Stimulated activated CD8-positive, alpha-beta memory T cell treated with anti-CD3 and anti-CD28 coated beads, Interleukin-2, amount 100 ng/mL, for 48 hours (primary cell): ENCODE results near the gene AFTPH.

Experiments used
- DNase-seq, 2 donors: peaks; one replicate each; pipeline ENCODE4 v3.0.0-alpha.2; 2020; ENCODE audit warnings: low read depth in 2 of 2

AFTPH gene

DNA sequence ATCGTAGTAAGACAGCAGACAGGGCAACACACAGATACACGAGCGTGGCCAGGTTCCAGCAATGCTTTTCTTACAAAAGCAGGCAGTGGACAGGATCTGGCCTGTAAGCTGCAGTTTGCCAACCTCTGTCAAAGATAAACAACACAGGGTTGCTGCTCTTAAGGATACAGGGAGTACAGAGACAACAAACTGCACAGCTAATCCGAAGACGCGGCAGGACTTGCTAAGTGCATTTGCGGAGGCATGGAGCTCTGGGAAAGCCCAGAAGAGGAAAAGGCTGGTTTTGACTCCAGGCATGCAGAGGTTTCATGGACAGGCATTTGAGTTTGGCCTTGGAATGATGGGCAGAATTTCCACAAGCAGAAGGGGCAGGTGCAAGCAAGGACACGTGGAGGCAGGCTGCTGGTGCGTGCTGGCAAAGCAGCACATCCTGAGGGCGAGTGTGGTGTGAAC lies 105.2 kb downstream of the AFTPH start:
- no peak for DNase-seq

- DNase-seq: no peak
These were observed 105.7 kb downstream of the AFTPH start for GRCh38 chr2:64629875-64630274.

DNA sequence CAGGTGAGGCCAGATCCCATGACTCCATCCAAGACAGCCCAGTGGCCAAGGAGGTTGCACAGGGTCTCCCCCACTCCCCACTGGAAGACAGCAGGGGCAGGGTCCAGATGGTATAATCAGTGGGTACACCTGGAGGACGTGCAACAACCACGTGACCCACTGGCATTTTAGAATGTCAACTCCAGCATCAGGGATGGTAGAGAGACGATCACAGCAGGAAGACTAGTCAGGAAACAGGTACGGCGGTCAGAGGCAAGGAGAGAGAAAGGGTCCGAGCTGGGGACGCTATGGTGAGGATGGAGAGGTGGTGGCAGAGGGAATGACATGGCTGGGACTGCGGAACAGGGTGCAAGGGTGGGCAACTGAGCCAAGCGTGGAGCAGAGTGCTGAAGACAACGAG lies 106.6 kb downstream of the AFTPH start:
- no peak for DNase-seq

GRCh38 chr2:64631771-64632170 lies 107.6 kb downstream of the AFTPH start:
- no peak for DNase-seq

DNA sequence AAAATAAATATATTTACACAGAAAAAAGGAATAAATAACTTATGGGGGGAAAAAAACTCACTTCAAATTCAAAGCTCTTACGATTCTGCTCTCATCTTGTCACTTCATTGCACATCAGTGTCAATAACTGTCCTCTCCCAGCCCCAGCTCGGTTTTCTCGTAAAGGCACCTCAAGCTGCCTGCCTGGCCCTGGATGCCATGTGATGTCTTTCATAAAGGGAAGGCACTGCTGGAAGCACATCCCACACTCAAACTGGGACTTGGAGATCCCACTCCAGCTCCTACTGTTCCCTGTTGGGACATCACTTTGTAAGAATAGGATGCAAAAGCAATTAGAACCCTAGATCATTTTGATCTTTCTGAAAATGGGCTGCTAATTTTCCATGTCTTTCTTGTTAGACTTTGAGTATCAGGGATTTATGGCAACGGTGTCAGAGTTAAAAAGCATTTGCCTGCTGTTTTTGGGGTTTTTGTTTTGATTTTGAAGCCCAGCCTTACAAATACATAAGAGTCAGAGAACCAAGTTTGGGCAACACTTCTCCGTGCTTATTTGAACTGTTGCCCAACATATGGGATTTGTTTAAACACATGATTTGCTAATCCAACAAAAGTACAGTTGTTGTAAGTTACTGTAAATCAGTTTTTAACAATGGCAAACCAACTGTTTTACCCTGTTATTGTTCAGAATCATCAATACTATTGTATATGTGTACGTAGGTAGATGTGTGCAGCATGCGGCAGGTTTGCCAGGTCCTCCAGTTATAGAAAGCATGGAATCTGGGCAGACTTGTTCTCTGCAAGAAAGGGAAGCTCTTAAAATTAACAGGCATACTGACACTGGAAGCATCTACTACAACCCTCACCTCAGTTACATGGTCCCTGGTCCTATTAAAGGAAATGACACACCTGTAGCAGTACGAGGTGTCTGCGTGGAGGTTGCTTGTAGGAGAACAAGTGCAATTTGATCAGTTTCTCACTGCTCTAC lies 109.0 kb downstream of the AFTPH start:
- no peak for DNase-seq

DNA sequence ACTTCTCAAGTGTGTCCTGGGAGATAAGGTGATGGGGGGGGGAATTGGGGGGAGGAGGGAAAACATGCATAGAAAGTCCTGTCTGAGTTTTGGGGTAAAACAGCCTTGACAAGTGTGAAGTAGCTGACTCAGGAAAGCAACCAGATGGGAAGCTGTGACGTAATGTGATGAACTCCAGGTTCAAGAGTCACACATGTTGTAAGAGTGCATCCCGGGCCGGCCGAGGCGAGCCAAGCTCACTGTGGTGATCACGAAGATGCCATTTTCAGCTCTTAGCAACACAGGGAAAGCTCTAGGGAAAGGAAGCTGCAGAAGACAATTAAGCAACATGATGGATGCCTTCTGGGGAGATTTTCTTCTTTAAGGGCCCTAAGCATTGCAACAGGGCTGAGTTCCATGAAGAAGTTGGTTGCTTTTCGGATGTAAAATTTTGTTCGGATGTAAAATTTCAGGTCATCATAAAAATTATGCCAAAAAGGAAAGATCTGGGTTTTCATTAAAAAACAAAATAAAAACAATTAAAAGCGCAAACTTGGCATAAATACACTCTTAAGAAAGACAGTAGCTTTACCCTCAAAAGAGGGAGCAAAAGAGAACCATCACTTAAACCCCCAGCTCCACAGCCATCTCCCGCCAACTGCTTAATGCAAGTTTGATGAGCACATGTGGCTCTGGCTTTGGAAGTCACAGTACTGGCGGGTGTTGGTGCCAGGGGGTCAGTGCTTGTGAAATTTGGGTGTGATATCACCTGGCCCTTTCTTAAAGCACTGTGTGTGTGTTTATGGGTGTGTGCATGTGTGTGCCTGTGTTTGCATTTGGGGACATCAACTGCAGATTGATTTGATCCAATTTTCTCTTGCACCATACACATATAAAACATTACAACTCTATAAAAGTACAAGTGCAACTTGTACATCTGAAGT lies 110.5 kb downstream of the AFTPH start:
- DNase-seq: no peak

- no peak for DNase-seq
These were observed 112.1 kb downstream of the AFTPH start for GRCh38 chr2:64635976-64636911.

- DNase-seq: no peak
These were observed 113.0 kb downstream of the AFTPH start for GRCh38 chr2:64637000-64637635.

DNA sequence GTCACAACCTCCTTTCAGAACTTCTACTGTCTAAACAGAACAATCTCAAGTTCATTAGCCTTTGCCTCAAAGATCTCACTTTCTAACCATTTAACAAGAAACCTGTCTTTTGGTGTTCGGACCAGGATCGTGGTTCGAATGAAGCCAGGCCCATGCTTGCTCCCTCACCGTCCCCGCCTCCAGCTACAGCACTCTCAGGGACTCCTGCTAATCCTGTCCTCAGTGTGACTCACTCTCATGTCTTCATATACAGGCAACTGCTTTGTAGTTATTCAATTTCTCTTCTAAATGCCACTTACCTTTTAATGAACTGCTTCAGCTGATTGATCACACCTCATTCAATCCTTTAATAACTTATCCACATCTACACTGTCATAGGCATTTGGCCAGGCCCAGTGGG lies 113.8 kb downstream of the AFTPH start:
- DNase-seq: no peak

GRCh38 chr2:64638502-64639120 lies 114.5 kb downstream of the AFTPH start:
- DNase-seq: no peak

GRCh38 chr2:64639691-64640090 lies 115.6 kb downstream of the AFTPH start:
- no peak for DNase-seq

DNA sequence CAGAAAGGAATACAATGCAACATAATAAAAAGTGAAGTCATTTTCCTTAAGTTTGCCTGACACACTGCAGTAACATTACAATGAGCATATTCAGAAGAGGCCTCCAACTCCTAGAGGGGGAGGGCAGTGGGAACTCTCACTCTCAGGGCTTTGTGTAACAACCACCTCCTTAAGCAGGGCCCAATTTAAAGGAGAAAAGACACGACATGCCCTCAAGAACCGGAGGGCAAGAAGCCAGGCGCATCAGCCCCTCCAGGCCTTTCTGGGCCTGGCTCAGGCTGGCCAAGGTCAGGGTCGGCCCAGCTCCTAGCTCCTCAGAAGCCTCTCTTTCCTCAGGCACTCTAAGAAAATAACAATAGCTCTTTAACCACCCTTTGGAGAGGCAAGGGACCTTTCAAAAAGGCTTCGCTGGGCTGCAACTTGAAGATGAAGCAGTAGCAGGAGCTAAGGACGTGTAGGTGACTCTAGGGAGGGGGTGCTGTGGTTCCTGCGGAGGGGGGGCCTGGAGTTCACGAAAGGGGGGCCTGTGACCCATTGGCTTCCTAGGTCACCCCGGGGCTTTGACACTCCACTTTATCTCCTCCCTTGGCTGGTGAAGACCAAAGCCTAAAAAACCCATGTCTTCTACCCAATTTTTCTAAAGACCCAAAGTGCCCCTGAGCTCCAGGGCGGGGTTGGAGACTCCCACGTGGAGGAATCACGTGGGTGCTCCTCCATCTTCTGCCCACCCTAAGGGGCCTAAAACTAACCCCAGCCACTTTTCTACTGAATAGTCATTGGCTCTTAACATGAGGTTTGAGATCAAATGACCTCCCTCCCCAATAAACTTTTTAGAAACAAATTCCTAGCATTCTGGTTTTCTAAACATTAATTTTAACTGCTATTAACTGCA lies 116.3 kb downstream of the AFTPH start:
- DNase-seq: no peak

GRCh38 chr2:64641599-64641998 lies 117.5 kb downstream of the AFTPH start:
- DNase-seq: no peak
